HEK293 (cell line): ENCODE results near the gene TXNDC15.

ENCODE experiments used
- BCL11B ChIP-seq: fragments of 450-650 bp; formaldehyde crosslinking; IDR thresholded peaks from 2 replicates; pipeline ENCODE4 v1.5.1; 2016; ENCODE audit warnings: low read depth, missing biosample characterization, missing genetic modification characterization
- GLIS1 ChIP-seq: fragments of 450-650 bp; formaldehyde crosslinking; IDR thresholded peaks from 2 replicates; pipeline ENCODE4 v1.5.1; 2016; ENCODE audit warnings: missing biosample characterization, missing genetic modification characterization
- OSR2 ChIP-seq: fragments of 450-650 bp; formaldehyde crosslinking; IDR thresholded peaks from 2 replicates; pipeline ENCODE4 v1.5.1; 2016; ENCODE audit warnings: missing biosample characterization, missing genetic modification characterization
- PATZ1 ChIP-seq: fragments of 450-650 bp; formaldehyde crosslinking; IDR thresholded peaks from 2 replicates; pipeline ENCODE4 v1.5.1; 2016; ENCODE audit warnings: missing biosample characterization, missing genetic modification characterization
- PRDM1 ChIP-seq: fragments of 450-650 bp; formaldehyde crosslinking; IDR thresholded peaks from 2 replicates; pipeline ENCODE4; 2016; ENCODE audit warnings: missing biosample characterization, missing genetic modification characterization
- SALL2 ChIP-seq: fragments of 450-650 bp; formaldehyde crosslinking; IDR thresholded peaks from 2 replicates; pipeline ENCODE4 v1.5.0; 2017; ENCODE audit warnings: missing biosample characterization, mild to moderate bottlenecking, missing genetic modification characterization, borderline replicate concordance
- SCRT1 ChIP-seq: fragments of 450-650 bp; formaldehyde crosslinking; IDR thresholded peaks from 2 replicates; pipeline ENCODE4 v1.5.1; 2016; ENCODE audit warnings: missing biosample characterization, missing genetic modification characterization, borderline replicate concordance
- SP7 ChIP-seq: fragments of 450-650 bp; formaldehyde crosslinking; IDR thresholded peaks from 2 replicates; pipeline ENCODE4 v1.5.1; 2016; ENCODE audit warnings: missing biosample characterization, missing genetic modification characterization
- ZBTB20 ChIP-seq: fragments of 450-650 bp; formaldehyde crosslinking; IDR thresholded peaks from 2 replicates; pipeline ENCODE4 v1.5.1; 2016; ENCODE audit warnings: missing biosample characterization, missing genetic modification characterization
- ZBTB8A ChIP-seq: fragments of 450-650 bp; formaldehyde crosslinking; IDR thresholded peaks from 2 replicates; pipeline ENCODE4 v1.5.1; 2016; ENCODE audit warnings: missing biosample characterization, missing genetic modification characterization
- ZEB2 ChIP-seq: fragments of 450-650 bp; formaldehyde crosslinking; IDR thresholded peaks from 2 replicates; pipeline ENCODE4 v1.5.1; 2016; ENCODE audit warnings: missing biosample characterization, missing genetic modification characterization
- ZFP69B ChIP-seq: fragments of 450-650 bp; formaldehyde crosslinking; IDR thresholded peaks from 2 replicates; pipeline ENCODE4 v1.5.1; 2016; ENCODE audit warnings: missing biosample characterization, missing genetic modification characterization
- ZIC2 ChIP-seq: fragments of 450-650 bp; formaldehyde crosslinking; IDR thresholded peaks from 2 replicates; pipeline ENCODE4 v1.5.1; 2016; ENCODE audit warnings: missing biosample characterization, missing genetic modification characterization
- ZNF112 ChIP-seq: fragments of 450-650 bp; formaldehyde crosslinking; IDR thresholded peaks from 2 replicates; pipeline ENCODE4 v1.5.0; 2017; ENCODE audit warnings: missing biosample characterization, missing genetic modification characterization
- ZNF175 ChIP-seq: fragments of 450-650 bp; formaldehyde crosslinking; IDR thresholded peaks from 2 replicates; pipeline ENCODE4 v1.5.1; 2016; ENCODE audit warnings: missing biosample characterization, missing genetic modification characterization
- ZNF335 ChIP-seq: fragments of 450-650 bp; formaldehyde crosslinking; conservative IDR thresholded peaks from 2 replicates; pipeline ENCODE4 v1.5.1; 2016; ENCODE audit warnings: missing biosample characterization, missing genetic modification characterization
- ZNF366 ChIP-seq: fragments of 450-650 bp; formaldehyde crosslinking; conservative IDR thresholded peaks from 2 replicates; pipeline ENCODE4 v1.5.1; 2016; ENCODE audit warnings: missing biosample characterization, missing genetic modification characterization
- ZNF37A ChIP-seq: fragments of 450-650 bp; IDR thresholded peaks from 2 replicates; pipeline ENCODE4 v1.5.1; 2018; ENCODE audit warnings: missing biosample characterization, missing genetic modification characterization
- ZNF692 ChIP-seq: fragments of 450-650 bp; formaldehyde crosslinking; IDR thresholded peaks from 2 replicates; pipeline ENCODE4 v1.5.1; 2016; ENCODE audit warnings: missing biosample characterization, missing genetic modification characterization
- TF ChIP-seq, protein P1 (sequence below): fragments of 450-650 bp; formaldehyde crosslinking; IDR thresholded peaks from 2 replicates; pipeline ENCODE4 v1.5.1; 2016; ENCODE audit warnings: missing biosample characterization, missing genetic modification characterization, low read depth
- TF ChIP-seq, protein P2 (sequence below): fragments of 450-650 bp; formaldehyde crosslinking; conservative IDR thresholded peaks from 2 replicates; pipeline ENCODE4 v1.5.1; 2016; ENCODE audit warnings: low read depth, missing biosample characterization, missing genetic modification characterization

TXNDC15 gene

DNA sequence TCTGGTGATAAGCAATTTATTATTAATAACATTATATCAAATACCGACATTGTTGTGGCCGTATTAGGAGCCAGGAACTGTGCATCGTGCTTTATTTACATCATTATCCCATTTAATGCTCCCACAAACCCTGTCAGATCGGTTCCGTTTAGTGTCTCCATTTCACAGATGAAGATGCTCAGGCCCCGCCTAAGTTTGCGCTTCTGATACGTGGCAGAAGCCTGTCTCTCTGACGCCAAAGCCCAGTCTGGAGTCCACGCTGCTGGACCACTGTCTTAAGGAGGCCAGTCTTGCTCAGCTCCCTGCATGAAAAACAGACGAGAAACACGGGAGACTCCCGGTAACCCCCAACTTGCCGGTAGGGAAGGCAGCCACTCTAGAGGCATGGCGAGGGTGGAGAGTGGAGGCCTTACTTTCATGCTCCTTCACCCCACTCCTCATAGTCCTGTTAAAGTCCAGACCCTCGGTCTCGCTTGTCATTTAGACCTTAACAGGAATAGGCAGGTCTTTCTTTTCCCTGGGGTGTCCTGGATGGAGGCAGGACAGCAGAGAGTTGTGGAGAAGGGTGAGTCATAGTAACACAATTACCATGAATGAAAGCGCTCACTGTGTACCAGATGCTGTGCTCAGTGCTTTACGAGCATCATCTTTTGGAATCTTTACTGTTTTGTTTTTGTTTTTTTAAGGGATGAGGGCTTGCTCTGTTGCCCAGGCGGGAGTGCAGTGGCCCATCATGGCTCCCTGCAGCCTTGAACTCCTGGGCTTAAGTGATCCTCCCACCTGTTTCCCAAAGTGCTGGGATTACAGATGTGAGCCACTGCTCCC lies 872 bp downstream of the TXNDC15 start (continued):
- TF ChIP-seq ZNF112 (tag by site-specific recombination) (no peak), ZBTB20 (tag by site-specific recombination) (peak; percentile 9), SP7 (tag by site-specific recombination) (peak; percentile 50; the same call in 1 of the 2 replicates), SCRT1 (peak; percentile 83), GLIS1 (tag by site-specific recombination) (no peak), ZBTB8A (tag by site-specific recombination) (peak; percentile 70), ZFP69B (tag by site-specific recombination) (peak; percentile 76), PRDM1 (tag by site-specific recombination) (peak; percentile 79), ZEB2 (tag by site-specific recombination) (peak; percentile 82), SALL2 (tag by site-specific recombination) (no peak), ZNF692 (tag by site-specific recombination) (peak; percentile 52), BCL11B (0 out of 2 replicates have a peak, but pooled peaks have one; percentile 23), PATZ1 (tag by site-specific recombination) (peak; percentile 50; the same call in 1 of the 2 replicates), ZNF366 (tag by site-specific recombination) (peak; percentile 75), ZNF335 (tag by site-specific recombination) (peak; percentile 80), ZNF37A (no peak), ZNF175 (tag by site-specific recombination) (no peak), ZIC2 (tag by site-specific recombination) (peak; percentile 83), OSR2 (tag by site-specific recombination) (peak; percentile 74)
- TF ChIP-seq, protein P1, sequence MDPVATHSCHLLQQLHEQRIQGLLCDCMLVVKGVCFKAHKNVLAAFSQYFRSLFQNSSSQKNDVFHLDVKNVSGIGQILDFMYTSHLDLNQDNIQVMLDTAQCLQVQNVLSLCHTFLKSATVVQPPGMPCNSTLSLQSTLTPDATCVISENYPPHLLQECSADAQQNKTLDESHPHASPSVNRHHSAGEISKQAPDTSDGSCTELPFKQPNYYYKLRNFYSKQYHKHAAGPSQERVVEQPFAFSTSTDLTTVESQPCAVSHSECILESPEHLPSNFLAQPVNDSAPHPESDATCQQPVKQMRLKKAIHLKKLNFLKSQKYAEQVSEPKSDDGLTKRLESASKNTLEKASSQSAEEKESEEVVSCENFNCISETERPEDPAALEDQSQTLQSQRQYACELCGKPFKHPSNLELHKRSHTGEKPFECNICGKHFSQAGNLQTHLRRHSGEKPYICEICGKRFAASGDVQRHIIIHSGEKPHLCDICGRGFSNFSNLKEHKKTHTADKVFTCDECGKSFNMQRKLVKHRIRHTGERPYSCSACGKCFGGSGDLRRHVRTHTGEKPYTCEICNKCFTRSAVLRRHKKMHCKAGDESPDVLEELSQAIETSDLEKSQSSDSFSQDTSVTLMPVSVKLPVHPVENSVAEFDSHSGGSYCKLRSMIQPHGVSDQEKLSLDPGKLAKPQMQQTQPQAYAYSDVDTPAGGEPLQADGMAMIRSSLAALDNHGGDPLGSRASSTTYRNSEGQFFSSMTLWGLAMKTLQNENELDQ: no peak
- TF ChIP-seq, protein P2, sequence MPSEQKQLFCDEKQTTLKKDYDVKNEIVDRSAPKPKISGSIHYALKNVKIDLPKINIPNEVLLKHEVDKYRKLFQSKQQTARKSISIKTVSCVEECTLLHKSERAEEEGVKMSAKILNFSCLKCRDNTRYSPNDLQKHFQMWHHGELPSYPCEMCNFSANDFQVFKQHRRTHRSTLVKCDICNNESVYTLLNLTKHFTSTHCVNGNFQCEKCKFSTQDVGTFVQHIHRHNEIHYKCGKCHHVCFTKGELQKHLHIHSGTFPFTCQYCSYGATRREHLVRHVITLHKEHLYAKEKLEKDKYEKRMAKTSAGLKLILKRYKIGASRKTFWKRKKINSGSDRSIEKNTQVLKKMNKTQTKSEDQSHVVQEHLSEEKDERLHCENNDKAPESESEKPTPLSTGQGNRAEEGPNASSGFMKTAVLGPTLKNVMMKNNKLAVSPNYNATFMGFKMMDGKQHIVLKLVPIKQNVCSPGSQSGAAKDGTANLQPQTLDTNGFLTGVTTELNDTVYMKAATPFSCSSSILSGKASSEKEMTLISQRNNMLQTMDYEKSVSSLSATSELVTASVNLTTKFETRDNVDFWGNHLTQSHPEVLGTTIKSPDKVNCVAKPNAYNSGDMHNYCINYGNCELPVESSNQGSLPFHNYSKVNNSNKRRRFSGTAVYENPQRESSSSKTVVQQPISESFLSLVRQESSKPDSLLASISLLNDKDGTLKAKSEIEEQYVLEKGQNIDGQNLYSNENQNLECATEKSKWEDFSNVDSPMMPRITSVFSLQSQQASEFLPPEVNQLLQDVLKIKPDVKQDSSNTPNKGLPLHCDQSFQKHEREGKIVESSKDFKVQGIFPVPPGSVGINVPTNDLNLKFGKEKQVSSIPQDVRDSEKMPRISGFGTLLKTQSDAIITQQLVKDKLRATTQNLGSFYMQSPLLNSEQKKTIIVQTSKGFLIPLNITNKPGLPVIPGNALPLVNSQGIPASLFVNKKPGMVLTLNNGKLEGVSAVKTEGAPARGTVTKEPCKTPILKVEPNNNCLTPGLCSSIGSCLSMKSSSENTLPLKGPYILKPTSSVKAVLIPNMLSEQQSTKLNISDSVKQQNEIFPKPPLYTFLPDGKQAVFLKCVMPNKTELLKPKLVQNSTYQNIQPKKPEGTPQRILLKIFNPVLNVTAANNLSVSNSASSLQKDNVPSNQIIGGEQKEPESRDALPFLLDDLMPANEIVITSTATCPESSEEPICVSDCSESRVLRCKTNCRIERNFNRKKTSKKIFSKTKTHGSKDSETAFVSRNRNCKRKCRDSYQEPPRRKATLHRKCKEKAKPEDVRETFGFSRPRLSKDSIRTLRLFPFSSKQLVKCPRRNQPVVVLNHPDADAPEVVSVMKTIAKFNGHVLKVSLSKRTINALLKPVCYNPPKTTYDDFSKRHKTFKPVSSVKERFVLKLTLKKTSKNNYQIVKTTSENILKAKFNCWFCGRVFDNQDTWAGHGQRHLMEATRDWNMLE (tag by site-specific recombination): 0 out of 2 replicates have a peak, but pooled peaks have one; percentile 6
